HG02852 (cell line): Measurements from ENCODE around the gene RSU1.

Source experiments
- ATAC-seq: cut with Tn5 transposase; IDR thresholded peaks from one replicate; pipeline ENCODE4 v1.9.1; 2021; ENCODE audit warnings: mild to moderate bottlenecking, moderate library complexity; ENCODE audit not compliant: unreplicated experiment

The RSU1 gene

DNA sequence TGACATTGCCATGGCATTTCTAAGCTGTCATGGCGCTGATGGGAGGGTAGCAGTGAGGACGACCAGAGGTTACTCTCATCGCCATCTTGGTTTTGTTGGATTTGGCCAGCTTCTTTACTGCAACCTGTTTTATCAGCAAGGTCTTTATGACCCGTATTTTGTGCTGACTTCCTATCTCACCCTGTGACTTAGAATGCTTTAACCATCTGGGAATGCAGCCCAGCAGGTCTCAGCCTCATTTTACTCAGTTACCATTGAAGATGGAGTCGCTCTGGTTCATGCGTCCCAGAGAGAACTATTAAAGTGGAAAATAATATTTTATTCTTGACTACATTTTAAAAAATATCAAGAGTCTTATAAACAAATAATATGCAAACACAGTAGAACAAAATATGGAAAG lies 131.7 kb downstream of the RSU1 start:
- ATAC-seq: no peak

DNA sequence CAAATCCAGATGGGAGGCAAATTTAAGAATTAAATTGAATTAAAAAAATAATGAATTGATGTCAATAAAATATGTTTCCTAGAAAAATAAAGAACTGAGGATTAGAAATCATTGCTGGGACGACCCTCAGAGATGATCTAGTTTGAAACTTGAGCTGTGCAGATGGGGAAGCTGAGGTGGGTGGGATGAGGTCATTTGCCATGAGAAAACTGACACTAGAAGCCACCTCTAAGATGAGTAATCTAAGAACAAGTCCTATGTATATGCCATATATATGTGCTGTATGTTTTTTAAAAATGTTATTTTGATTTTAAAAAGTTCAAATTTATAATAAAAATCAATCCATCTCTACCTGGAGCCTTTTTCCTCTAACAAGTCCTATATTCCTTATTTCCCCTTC lies 135.7 kb downstream of the RSU1 start:
- no peak for ATAC-seq

- no peak for ATAC-seq
Observed at GRCh38 chr10:16679511-16679910, 137.7 kb downstream of the RSU1 start.

- ATAC-seq: no peak
Observed at GRCh38 chr10:16675334-16675733, 141.9 kb downstream of the RSU1 start.

- ATAC-seq: no peak
Observed at GRCh38 chr10:16674147-16674703, 143.0 kb downstream of the RSU1 start.

DNA sequence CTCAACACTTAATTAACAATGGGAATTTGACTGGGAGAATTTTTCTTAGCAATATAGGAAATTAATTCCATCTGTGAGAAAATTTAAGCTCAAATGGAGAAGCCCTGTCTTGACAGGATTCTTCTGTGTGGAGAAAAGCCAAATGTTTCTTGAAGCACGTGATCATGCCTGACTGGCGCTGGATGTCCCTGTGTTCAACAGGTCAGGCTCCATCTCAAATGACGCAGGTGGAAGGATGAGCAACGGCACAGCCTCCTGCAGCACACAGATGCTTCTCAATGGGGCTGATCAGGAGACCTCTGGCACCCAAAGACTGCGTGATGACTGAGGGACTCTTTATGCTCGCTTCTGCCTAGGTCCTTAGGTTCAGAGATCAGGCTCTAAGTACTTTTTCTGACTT lies 143.8 kb downstream of the RSU1 start:
- ATAC-seq: no peak

GRCh38 chr10:16663444-16663843 lies 153.8 kb downstream of the RSU1 start:
- ATAC-seq: no peak

GRCh38 chr10:16662923-16663322 lies 154.3 kb downstream of the RSU1 start:
- ATAC-seq: no peak

DNA sequence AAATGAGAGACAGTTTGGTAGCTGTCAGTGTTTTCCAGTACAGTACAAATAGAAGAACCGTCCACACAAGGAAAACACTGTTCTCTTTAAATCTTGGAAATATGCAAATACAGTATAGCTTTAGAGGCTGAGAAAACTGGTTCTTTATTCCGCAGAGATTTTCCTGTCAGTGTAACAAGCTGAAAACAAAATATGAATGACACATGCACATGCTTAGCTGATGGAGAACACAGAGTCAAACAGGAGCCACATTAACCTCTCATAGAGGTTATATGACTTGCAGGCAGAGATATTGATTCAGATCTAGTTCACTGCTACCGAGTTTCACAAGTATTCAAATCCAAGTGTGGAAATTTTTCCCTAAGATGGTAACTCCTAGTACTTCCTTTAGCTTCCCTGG lies 160.3 kb downstream of the RSU1 start:
- ATAC-seq: no peak

DNA sequence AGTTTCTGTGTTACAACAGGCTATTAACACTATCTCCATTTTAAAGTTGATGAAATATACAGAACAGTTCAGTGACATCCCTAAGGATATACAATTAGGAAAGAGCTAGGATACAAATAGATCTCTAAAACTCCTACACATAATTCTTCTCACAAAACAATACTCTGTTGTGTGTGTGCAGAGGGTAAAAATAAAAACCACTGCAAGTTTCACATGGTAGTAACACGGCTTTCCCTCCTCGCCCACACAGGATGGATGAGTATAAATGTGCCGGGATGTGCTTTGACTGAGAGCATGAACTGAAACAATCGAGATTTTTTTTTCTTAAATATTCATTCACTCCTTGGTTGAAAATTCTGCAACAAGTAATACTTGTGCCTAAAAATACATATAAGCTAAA lies 164.0 kb downstream of the RSU1 start:
- ATAC-seq: peak; percentile 75

DNA sequence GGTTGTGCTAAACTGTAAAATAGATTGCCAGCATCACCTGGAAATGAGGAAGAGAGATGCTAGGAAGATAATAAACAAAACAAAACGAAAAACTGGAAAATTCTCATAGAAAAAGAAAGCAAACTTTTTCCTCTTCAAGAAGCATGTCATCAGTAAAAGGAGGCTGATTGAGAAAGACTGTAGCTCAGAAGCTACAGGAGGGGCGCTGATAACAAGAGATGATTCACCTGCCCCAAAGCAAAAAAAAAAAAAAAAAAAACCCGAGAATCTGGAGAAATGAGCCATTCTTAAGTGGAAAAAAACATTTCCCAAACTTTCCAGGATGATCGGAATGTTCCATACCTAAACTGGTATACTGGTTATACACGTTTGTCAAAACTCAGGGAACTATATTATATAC lies 165.1 kb downstream of the RSU1 start:
- ATAC-seq: no peak

DNA sequence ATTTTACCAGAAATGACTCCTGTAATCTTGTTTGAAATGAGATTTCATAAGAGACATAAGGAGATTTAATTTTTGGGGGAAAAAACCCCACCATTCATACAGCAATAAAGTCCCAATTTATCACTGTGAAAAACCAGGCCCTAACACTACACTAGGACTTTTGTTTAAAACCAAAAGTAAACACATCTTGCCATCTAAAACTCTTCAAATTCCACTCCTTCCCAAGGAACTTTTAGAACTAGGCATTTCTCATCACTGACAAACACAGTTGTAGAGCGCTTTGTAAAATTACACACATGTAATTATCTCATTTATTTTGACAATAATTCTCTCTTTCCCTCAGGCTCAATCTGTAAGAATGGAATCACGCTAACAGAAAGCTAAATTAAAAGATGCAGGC lies 167.5 kb downstream of the RSU1 start:
- no peak for ATAC-seq

GRCh38 chr10:16648366-16648765 lies 168.9 kb downstream of the RSU1 start:
- ATAC-seq: no peak

DNA sequence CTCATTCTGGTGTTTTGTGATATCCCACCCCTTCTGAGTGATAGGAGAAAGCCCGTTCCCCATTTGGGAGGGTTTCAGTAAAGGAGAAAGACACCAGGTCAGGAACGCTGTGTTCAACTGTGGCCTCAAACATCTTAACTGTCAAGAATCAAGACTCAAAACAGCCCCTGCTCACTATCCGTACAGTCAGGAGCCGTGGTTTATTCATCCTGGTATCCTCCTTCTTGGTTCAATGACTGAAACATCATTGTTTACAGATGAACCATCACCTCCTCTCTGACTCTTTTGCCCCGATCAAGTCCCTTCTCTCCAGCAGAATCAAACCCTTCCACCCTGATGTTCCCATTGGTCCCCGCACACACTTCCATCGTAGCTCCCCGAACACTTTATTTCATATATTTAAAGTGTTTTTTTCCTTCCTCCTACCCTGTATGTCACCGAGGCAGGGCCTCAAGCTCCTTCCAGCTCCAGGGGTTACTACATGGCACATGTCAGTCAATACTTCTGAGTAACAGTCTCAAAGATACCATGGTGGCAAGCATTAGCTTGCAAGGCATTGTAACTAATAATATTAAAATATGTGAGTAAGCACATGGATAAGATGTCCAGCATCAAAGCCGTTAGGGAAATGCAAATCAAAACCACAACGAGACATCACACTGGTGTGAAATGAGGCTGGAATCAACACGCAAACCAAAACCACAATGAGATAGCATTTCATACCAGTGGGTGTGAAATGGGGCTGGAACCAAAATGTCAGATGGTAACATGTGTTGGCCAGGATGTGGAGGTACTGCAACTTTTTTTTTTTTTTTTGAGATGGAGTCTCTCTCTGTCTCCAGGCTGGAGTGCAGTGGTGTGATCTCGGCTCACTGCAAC lies 170.8 kb downstream of the RSU1 start:
- peak; percentile 52 for ATAC-seq

- no peak for ATAC-seq
Observed at GRCh38 chr10:16644146-16644545, 173.1 kb downstream of the RSU1 start.

DNA sequence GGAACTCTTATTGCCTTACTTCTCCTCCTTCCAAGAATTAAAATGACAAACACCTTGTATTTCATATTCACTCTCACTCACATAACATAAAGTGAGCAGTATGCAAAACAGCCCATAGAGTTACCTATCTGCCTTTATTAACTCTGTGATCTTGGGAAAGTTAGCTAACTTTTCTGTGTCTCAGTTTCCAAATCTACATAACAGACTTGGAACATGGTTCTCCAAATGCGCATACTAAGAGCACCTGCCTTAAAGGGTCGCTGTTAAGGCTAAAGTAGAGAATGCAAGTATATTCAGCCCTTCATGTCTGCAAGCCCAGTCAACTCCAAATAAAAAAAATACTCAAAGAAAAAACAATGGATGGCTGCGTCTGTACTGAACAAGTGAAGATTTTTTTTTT lies 173.7 kb downstream of the RSU1 start:
- no peak for ATAC-seq

GRCh38 chr10:16640153-16640552 lies 177.1 kb downstream of the RSU1 start:
- ATAC-seq: no peak

GRCh38 chr10:16639471-16639870 lies 177.8 kb downstream of the RSU1 start:
- no peak for ATAC-seq

DNA sequence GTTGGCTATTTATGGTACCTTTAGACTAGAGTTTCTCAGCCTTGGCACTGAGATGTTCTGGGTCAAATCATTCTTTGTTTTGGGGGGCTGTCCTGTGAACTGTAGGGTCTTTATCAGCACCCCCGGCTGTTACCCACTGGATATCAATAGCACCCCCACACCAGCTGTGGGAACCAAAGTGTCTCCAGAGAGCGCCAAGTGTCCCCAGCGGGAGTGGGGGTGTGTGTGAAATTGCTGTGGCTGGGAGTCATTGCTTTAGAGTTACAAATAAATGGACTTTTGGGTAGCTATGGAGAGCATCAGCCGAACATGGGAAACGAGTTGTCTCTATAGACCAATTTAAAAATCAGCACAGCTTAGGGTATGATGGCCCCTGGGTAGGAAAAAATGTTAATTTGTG lies 184.2 kb downstream of the RSU1 start:
- ATAC-seq: no peak

GRCh38 chr10:16626697-16627096 lies 190.5 kb downstream of the RSU1 start:
- ATAC-seq: no peak

DNA sequence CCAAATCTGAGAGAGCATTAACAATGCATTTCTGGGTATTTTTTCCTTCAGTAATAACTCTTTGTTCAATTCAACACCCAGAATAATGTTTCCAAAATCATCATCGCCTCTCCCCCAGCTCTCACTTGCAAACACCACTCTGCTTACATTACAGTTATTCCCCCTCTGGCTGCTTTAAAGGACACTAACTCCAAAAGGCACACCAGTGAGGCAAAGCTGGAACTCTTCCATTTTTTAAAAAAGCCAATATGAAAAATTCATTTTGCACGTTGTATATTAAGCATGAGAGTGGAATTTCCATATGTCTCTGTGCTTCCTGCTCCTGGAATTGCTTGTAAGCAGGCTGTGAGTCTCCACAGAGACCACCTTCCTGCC lies 204.3 kb downstream of the RSU1 start:
- ATAC-seq: no peak

DNA sequence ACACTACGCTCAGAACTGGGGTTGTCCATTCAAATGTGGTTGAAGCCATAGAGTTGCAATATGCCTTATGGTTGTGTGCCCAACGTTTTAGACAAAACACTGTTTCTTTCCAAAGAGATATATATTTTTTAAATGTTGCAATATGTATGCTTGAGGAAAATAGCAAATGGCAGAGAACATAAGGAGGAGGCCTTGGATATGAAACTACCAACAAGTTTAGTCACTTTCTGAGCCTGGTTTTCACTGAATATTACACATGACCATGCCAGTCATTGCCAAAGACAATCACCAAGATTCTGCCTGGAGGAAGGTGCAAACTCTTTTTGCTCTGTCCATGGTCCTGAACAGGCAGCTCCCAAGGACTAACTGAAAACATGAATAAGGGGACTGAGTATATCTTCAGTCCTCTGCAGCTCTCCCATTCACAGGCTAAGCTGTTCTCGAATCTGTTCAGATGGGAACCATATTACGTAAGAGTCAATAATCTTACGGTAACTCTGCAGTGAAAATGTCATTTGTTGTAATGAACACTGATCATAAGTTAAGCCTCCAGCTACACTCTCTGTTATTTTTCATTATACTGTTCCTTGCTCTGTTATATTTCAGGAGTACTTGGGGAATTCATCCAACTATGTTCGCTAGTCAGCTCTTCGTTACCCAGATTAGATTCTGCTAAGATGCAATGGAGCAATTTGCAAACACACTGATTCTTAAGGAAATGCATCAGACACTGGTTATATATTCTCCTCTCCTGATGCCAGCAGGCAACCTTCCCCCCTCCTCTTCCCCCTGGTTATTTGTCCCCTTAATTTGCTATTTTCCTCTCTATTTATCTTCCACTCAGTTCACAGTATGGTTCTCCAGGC lies 204.9 kb downstream of the RSU1 start:
- no peak for ATAC-seq
